PFSK-1 (cell line): ENCODE data around the gene EQTN.

ENCODE experiments used
- POLR2AphosphoS5 ChIP-seq: IDR thresholded peaks from 2 replicates; pipeline ENCODE4 v1.6.1; 2012; ENCODE audit warnings: low read depth, mild to moderate bottlenecking, control low read depth, low read length, moderate library complexity
- SIN3A ChIP-seq: IDR thresholded peaks from 2 replicates; pipeline ENCODE4 v1.6.1; 2012; ENCODE audit warnings: mild to moderate bottlenecking, low read length, moderate library complexity, borderline replicate concordance; ENCODE audit not compliant: insufficient read depth
- TAF1 ChIP-seq: IDR thresholded peaks from 2 replicates; pipeline ENCODE4 v1.6.1; 2012; ENCODE audit warnings: low read length, control low read depth, borderline replicate concordance; ENCODE audit not compliant: insufficient read depth
- TF ChIP-seq, protein P1 (sequence below), 2 experiments: IDR thresholded peaks; 2 replicates each; pipeline versions ENCODE4 v1.6.1 to v1.8.0; 2011 to 2012; ENCODE audit warnings: low read depth in 2 of 2, low read length in 2 of 2, control low read depth in 1 of 2, inconsistent platforms in 1 of 2, mild to moderate bottlenecking in 1 of 2, moderate library complexity in 1 of 2; ENCODE audit not compliant: insufficient read depth in 1 of 2

DNA sequence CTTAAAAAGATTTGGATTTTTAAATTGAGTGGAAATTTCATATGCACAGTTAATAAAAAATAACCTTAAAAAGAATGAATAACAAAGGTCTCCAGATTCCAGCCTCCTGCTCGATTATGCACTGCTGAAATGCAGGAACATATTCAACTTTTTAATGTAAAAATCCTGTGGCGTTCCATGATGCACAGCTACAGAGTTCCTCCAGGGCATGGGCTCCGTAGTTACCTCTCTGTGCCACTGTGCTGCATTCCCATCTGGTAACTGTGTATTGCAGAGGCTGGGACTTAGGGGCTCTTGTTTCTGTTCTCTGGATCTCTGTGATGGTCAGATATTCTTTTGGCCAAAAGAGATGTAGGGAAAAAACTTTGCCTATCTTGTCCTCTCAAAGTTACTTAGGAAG lies 31.5 kb upstream of the EQTN start:
- no peak for TF ChIP-seq POLR2AphosphoS5
- TF ChIP-seq, protein P1, sequence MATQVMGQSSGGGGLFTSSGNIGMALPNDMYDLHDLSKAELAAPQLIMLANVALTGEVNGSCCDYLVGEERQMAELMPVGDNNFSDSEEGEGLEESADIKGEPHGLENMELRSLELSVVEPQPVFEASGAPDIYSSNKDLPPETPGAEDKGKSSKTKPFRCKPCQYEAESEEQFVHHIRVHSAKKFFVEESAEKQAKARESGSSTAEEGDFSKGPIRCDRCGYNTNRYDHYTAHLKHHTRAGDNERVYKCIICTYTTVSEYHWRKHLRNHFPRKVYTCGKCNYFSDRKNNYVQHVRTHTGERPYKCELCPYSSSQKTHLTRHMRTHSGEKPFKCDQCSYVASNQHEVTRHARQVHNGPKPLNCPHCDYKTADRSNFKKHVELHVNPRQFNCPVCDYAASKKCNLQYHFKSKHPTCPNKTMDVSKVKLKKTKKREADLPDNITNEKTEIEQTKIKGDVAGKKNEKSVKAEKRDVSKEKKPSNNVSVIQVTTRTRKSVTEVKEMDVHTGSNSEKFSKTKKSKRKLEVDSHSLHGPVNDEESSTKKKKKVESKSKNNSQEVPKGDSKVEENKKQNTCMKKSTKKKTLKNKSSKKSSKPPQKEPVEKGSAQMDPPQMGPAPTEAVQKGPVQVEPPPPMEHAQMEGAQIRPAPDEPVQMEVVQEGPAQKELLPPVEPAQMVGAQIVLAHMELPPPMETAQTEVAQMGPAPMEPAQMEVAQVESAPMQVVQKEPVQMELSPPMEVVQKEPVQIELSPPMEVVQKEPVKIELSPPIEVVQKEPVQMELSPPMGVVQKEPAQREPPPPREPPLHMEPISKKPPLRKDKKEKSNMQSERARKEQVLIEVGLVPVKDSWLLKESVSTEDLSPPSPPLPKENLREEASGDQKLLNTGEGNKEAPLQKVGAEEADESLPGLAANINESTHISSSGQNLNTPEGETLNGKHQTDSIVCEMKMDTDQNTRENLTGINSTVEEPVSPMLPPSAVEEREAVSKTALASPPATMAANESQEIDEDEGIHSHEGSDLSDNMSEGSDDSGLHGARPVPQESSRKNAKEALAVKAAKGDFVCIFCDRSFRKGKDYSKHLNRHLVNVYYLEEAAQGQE (IDR thresholded peaks at IDR 0.05; ENCODE audit: insufficient read depth in 1 of 2, low read depth in 2 of 2, low read length in 2 of 2): no peak
- no peak for TF ChIP-seq SIN3A
- TF ChIP-seq TAF1: no peak
